GM12878 (cell line): ENCODE data around the gene OAS1. TPM values are rescaled to one million over a fixed set of nuclear protein-coding genes. Genes with fewer than 3 reads are reported as not detected.

ENCODE experiments used
- ATAC-seq: fragments of 200-7000 bp; cut with Tn5 transposase; 3 replicates; pipeline ENCODE4 v1.9.1; 2020; ENCODE audit warnings: mild to moderate bottlenecking, moderate library complexity
- BruUV-seq: library from RNA; stranded (reverse); fragments of 400-500 nt; replicated peaks from 2 replicates; lab custom pipeline; 2021; lab: Mats Ljungman, UMichigan
- CTCF ChIA-PET: fragments of 300-600 bp; sonication (Branson Sonifier 250); formaldehyde crosslinking; extraction: SDS; loops from one replicate; lab custom pipeline; 2021; ENCODE audit warnings: inconsistent platforms; lab: Yijun Ruan, JAX
- POLR2A ChIA-PET: fragments of 350-600 bp; formaldehyde crosslinking; extraction: SDS; loops from one replicate; lab custom pipeline; 2021; ENCODE audit warnings: inconsistent platforms; lab: Charles Lee
- RAD21 ChIA-PET: fragments of 300-600 bp; sonication (Branson Sonifier 250); formaldehyde crosslinking; loops from one replicate; lab custom pipeline; 2023; ENCODE audit warnings: antibody characterized with exemption; ENCODE audit not compliant: unreplicated experiment; lab: Charles Lee
- SMC1A ChIA-PET: fragments of 300-600 bp; sonication (Branson Sonifier 250); formaldehyde crosslinking; loops from one replicate; lab custom pipeline; 2023; ENCODE audit not compliant: unreplicated experiment, uncharacterized antibody; lab: Charles Lee
- DNase-seq: peaks from one replicate; pipeline ENCODE4 v3.0.0-alpha.2; 2011; ENCODE audit warnings: low read depth, low spot score
- FAIRE-seq: peaks from 3 replicates; lab custom pipeline; 2011; peaks lifted over from hg19 to GRCh38; lab: Jason Lieb, UNC
- H2AFZ ChIP-seq: 2 replicates; pipeline ENCODE4 v1.6.0; 2011; ENCODE audit warnings: low read depth, low read length, control low read depth; ENCODE audit not compliant: control insufficient read depth
- H3K27ac ChIP-seq: 2 replicates; pipeline ENCODE4 v1.5.1; 2011; ENCODE audit warnings: control low read depth; ENCODE audit not compliant: control insufficient read depth, insufficient read depth
- H3K27me3 ChIP-seq, 2 experiments: replicated peaks in 1 of 2; 2 replicates each; pipeline versions ENCODE4 v1.6.0 to v1.6.1; 2011; ENCODE audit warnings: low read length in 1 of 2; ENCODE audit not compliant: control insufficient read depth in 2 of 2, insufficient read depth in 2 of 2
- H3K36me3 ChIP-seq, 2 experiments: 2 replicates each; pipeline ENCODE4 v1.5.1; 2011; ENCODE audit warnings: low read length in 1 of 2; ENCODE audit not compliant: control insufficient read depth in 2 of 2, insufficient read depth in 2 of 2
- H3K4me1 ChIP-seq: 2 replicates; pipeline ENCODE4 v1.6.1; 2011; ENCODE audit warnings: mild to moderate bottlenecking, low read length, moderate library complexity, mixed read lengths; ENCODE audit not compliant: control insufficient read depth, insufficient read depth
- H3K4me2 ChIP-seq: 2 replicates; pipeline ENCODE4 v1.6.0; 2011; ENCODE audit warnings: control low read depth; ENCODE audit not compliant: control insufficient read depth, insufficient read depth
- H3K4me3 ChIP-seq: fragments of 200-600 bp; sonication (generic); 2 replicates; pipeline ENCODE4 v1.5.1; 2016
- H3K79me2 ChIP-seq: 2 replicates; pipeline ENCODE4 v1.6.0; 2011; ENCODE audit warnings: low read length; ENCODE audit not compliant: control insufficient read depth, insufficient read depth
- H3K9ac ChIP-seq: 2 replicates; pipeline ENCODE4 v1.8.0; 2011; ENCODE audit warnings: low read length, control low read depth, mixed read lengths; ENCODE audit not compliant: control insufficient read depth, insufficient read depth
- H3K9me3 ChIP-seq: replicated peaks from 3 replicates; pipeline ENCODE4 v1.5.1; 2011; ENCODE audit warnings: mild to moderate bottlenecking, low read length; ENCODE audit not compliant: control insufficient read depth, insufficient read depth
- H4K20me1 ChIP-seq: 2 replicates; pipeline ENCODE4 v1.6.0; 2011; ENCODE audit not compliant: control insufficient read depth, insufficient read depth
- CEBPB ChIP-seq, 2 experiments: fragments of 150-350 bp in 1 of 2; IDR thresholded peaks; 2 replicates each; pipeline ENCODE4 v1.6.1; 2012 to 2014; ENCODE audit warnings: low read depth in 2 of 2, low read length in 2 of 2, borderline replicate concordance in 1 of 2, inconsistent platforms in 1 of 2
- DPF2 ChIP-seq: fragments of 450-650 bp; IDR thresholded peaks from 2 replicates; pipeline ENCODE4 v1.6.1; 2017; ENCODE audit warnings: mild to moderate bottlenecking
- EP300 ChIP-seq, 2 experiments: fragments of 150-350 bp in 1 of 2; IDR thresholded peaks; 2 replicates each; pipeline ENCODE4 v1.6.1; 2011 to 2012; ENCODE audit warnings: low read depth in 2 of 2, low read length in 2 of 2, borderline replicate concordance in 1 of 2, improper control_type of control experiment in 1 of 2, inconsistent platforms in 1 of 2; ENCODE audit not compliant: control insufficient read depth in 1 of 2
- HDGF ChIP-seq: fragments of 450-650 bp; IDR thresholded peaks from 2 replicates; pipeline ENCODE4 v1.6.1; 2016; ENCODE audit warnings: antibody characterized with exemption
- IKZF1 ChIP-seq: fragments of 450-650 bp; conservative IDR thresholded peaks from 2 replicates; pipeline ENCODE4 v1.6.1; 2017; ENCODE audit warnings: antibody characterized with exemption, mild to moderate bottlenecking
- IKZF2 ChIP-seq, 2 experiments: fragments of 450-650 bp; IDR thresholded peaks; 2 replicates each; pipeline ENCODE4 v1.6.1; 2017; ENCODE audit warnings: mild to moderate bottlenecking in 2 of 2, moderate library complexity in 2 of 2
- NR2F1 ChIP-seq: fragments of 450-650 bp; conservative IDR thresholded peaks from 2 replicates; pipeline ENCODE4 v1.6.1; 2017; ENCODE audit warnings: mild to moderate bottlenecking
- POLR2AphosphoS5 ChIP-seq: IDR thresholded peaks from 2 replicates; pipeline ENCODE4 v1.6.1; 2011; ENCODE audit warnings: mild to moderate bottlenecking, low read length, inconsistent platforms
- RAD21 ChIP-seq: IDR thresholded peaks from 2 replicates; pipeline ENCODE4 v1.6.1; 2011; ENCODE audit warnings: mild to moderate bottlenecking, low read depth, low read length, moderate library complexity; ENCODE audit not compliant: insufficient read depth
- RELB ChIP-seq: fragments of 450-650 bp; IDR thresholded peaks from 2 replicates; pipeline ENCODE4 v1.6.1; 2017; ENCODE audit warnings: low read depth, mild to moderate bottlenecking, moderate library complexity
- SPI1 ChIP-seq: IDR thresholded peaks from 2 replicates; pipeline ENCODE4 v1.6.1; 2011; ENCODE audit warnings: low read depth, mild to moderate bottlenecking, low read length, moderate library complexity, borderline replicate concordance; ENCODE audit not compliant: insufficient read depth
- SRF ChIP-seq, 2 experiments: IDR thresholded peaks; 2 replicates each; pipeline ENCODE4 v1.6.1; 2011; ENCODE audit warnings: low read depth in 2 of 2, low read length in 2 of 2, mild to moderate bottlenecking in 1 of 2, moderate library complexity in 1 of 2
- TCF12 ChIP-seq: IDR thresholded peaks from 2 replicates; pipeline ENCODE4 v1.6.1; 2011; ENCODE audit warnings: low read depth, mild to moderate bottlenecking, low read length
- ZNF687 ChIP-seq: fragments of 450-650 bp; IDR thresholded peaks from 2 replicates; pipeline ENCODE4 v1.6.1; 2017; ENCODE audit warnings: mild to moderate bottlenecking, moderate library complexity
- WGBS: methylation state at CpG from one replicate; pipeline ENCODE4 v1.1.6; 2016; ENCODE audit warnings: low lambda C conversion rate; ENCODE audit not compliant: insufficient replicate concordance, insufficient coverage; ENCODE audit errors: missing lambda C conversion rate; 5-methylcytosine and 5-hydroxymethylcytosine counted together
- in situ Hi-C: fragments of 300-500 bp; cut with MboI; formaldehyde crosslinking; loops from 9 replicates; pipeline ENCODE4 v1.14.3; 2018; ENCODE audit warnings: mixed read lengths
- intact Hi-C: fragments of 100-400 bp; cut with micrococcal nuclease; formaldehyde crosslinking; loops from one replicate; pipeline ENCODE4 v1.14.2; 2022; ENCODE audit not compliant: unreplicated experiment
- polyA plus RNA-seq, 11 experiments: library from polyadenylated mRNA; depleted of rRNA in 4 of 11; unstranded in 6 of 11; stranded (reverse) in 5 of 11; fragments of >200 nt; fragmentation: Nextera tagmentation in 4 of 11; fragmentation: Illumina TruSeq in 1 of 11; extraction: Ambion mirVana in 4 of 11; extraction: Trizol in 1 of 11; gene quantifications; 1 replicate in 1 of 11; 2 replicates in 10 of 11; pipeline versions ENCODE4 v1.2.1 to v1.2.3, GENCODE V29; 2011 to 2016; ENCODE audit warnings: inconsistent platforms in 2 of 11, missing spikeins in 2 of 11, low read depth in 1 of 11
- total RNA-seq, 4 experiments: library from RNA; depleted of rRNA in 3 of 4; stranded (reverse); fragments of >200 nt in 3 of 4; fragmentation: Illumina TruSeq in 1 of 4; extraction: Trizol in 1 of 4; gene quantifications; 2 replicates each; pipeline versions ENCODE4 v1.2.1 to v1.2.3, GENCODE V29; 2013 to 2021

Gene OAS1
- total and polyA plus RNA-seq, 10 of the 15 experiments (the other 5 are each of a cell fraction or from before 2014, with no cell fraction given): 44.7 to 287 (median 64.3) TPM

DNA sequence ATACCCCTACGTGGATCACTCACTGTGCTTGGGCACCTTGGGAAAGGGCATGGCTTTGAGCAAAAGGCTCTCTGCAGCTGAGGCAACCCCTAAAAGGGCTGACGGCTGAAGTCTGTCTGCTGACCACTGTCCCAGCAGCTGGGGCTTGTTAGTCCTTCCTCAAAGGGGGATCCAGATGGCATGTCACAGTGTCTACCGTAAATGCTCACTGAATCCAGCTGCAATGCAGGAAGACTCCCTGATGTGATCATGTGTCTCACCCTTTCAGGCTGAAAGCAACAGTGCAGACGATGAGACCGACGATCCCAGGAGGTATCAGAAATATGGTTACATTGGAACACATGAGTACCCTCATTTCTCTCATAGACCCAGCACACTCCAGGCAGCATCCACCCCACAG lies 12.4 kb downstream of the OAS1 start (continued):
- TF ChIP-seq RELB (no peak), EP300 (IDR thresholded peaks at IDR 0.05; ENCODE audit: borderline replicate concordance in 1 of 2, control insufficient read depth in 1 of 2, low read depth in 2 of 2, low read length in 2 of 2) (no peak), POLR2AphosphoS5 (no peak)

GRCh38 chr12:112924986-112925385 lies 18.2 kb downstream of the OAS1 start:
- FAIRE-seq: no peak
- in situ Hi-C loops (no loop called here), intact Hi-C loops (no loop called here)
- ATAC-seq: peak; percentile 92
- no peaks in the 10 kb centered on the region; the same call in 2 of the 3 replicates for H3K9me3 ChIP-seq
- peak; percentile 36 for DNase-seq
- CTCF ChIA-PET: interaction anchor here (0.8 to 3.7 kb wide), 11 partner anchors 12 to 105 kb away, joined by 3 to 31 read pairs (median 8); partner anchors contain the start of genes OAS1, OAS2 and OAS3
- no peaks in the 10 kb centered on the region for H3K27me3 ChIP-seq
- WGBS: 49% methylated on average over 7 of the region's 7 CpGs
- H3K4me1 ChIP-seq: no peaks in the 10 kb centered on the region
- no TSS peak for BruUV-seq
- POLR2A ChIA-PET: interaction anchor here (0.6 to 2.6 kb wide), 7 partner anchors 8 to 305 kb away, joined by 3 to 40 read pairs (median 5); partner anchors contain the start of genes OAS1, OAS2 and OAS3
- SMC1A ChIA-PET: interaction anchor here (0.7 to 3.1 kb wide), 15 partner anchors 8 to 73 kb away, joined by 3 to 52 read pairs (median 6); partner anchors contain the start of genes OAS1, OAS2 and OAS3
- H2AFZ ChIP-seq: no peak overlapping the region
- H3K27ac ChIP-seq: no peak overlapping the region
- no peak overlapping the region for H3K4me2 ChIP-seq
- H3K36me3 ChIP-seq: no peaks in the 10 kb centered on the region; a peak in 1 of 4 replicates
- RAD21 ChIA-PET: interaction anchor here (0.9 to 3.2 kb wide), 7 partner anchors 13 to 68 kb away, joined by 3 to 44 read pairs (median 13); partner anchors contain the start of genes OAS1, OAS2 and OAS3
- H3K79me2 ChIP-seq: no peaks in the 10 kb centered on the region
- H3K9ac ChIP-seq: no peak overlapping the region
- no peak overlapping the region for H3K4me3 ChIP-seq
- H4K20me1 ChIP-seq: no peaks in the 10 kb centered on the region
- TF ChIP-seq IKZF1: peak; percentile 71
- 0 out of 2 replicates have a peak, but pooled peaks have one; percentile 47 for TF ChIP-seq HDGF
- 0 out of 2 replicates have a peak, but pooled peaks have one; percentile 26 for TF ChIP-seq RELB
- 0 out of 2 replicates have a peak, but pooled peaks have one; percentile 33 for TF ChIP-seq NR2F1
- TF ChIP-seq TCF12: peak; percentile 42; the same call in 1 of the 2 replicates
- TF ChIP-seq SRF (IDR thresholded peaks at IDR 0.05; ENCODE audit: low read depth in 2 of 2, low read length in 2 of 2): no peak
- peak; percentile 54; the same call in 1 of the 2 replicates for TF ChIP-seq DPF2
- TF ChIP-seq RAD21: no peak
- TF ChIP-seq ZNF687: peak; percentile 61
- peak; percentile 59; the same call in 1 of the 2 replicates for TF ChIP-seq SPI1
- no peak for TF ChIP-seq CEBPB (IDR thresholded peaks at IDR 0.05; ENCODE audit: borderline replicate concordance in 1 of 2, low read depth in 2 of 2, low read length in 2 of 2)
- peak; percentile 49 to 66; a peak in 2 of 4 replicates for TF ChIP-seq IKZF2 (IDR thresholded peaks at IDR 0.05)
